Endothelial cell of hepatic sinusoid (primary cell): ENCODE results near the gene ZC3H12C.
"Not testable (repeated sequence)": the region's sequence is repeated elsewhere in the genome, so short reads cannot be mapped to it uniquely, and the experiment has no call there.

Source experiments
- in situ Hi-C: cut with HindIII; loops from 2 replicates; pipeline ENCODE4 v1.10.0; 2017; ENCODE audit warnings: low sequenced_read_pairs

ZC3H12C gene

GRCh38 chr11:110176366-110177085, 83.3 kb downstream of the ZC3H12C start:
- in situ Hi-C loops, result no loop called here

- in situ Hi-C loops, result no loop called here
Observed at GRCh38 chr11:110177086-110177456, 83.9 kb downstream of the ZC3H12C start.

GRCh38 chr11:110179064-110179463, 85.9 kb downstream of the ZC3H12C start:
- in situ Hi-C loops, result no loop called here

GRCh38 chr11:110182886-110183285, 89.7 kb downstream of the ZC3H12C start:
- in situ Hi-C loops, result no loop called here

- in situ Hi-C loops, result no loop called here
Observed at GRCh38 chr11:110184456-110184855, 91.3 kb downstream of the ZC3H12C start.

GRCh38 chr11:110185121-110185591, 92.0 kb downstream of the ZC3H12C start:
- in situ Hi-C loops, result no loop called here

GRCh38 chr11:110185599-110185998, 92.4 kb downstream of the ZC3H12C start:
- in situ Hi-C loops, result no loop called here

GRCh38 chr11:110186456-110186855, 93.3 kb downstream of the ZC3H12C start:
- in situ Hi-C loops, result no loop called here

- in situ Hi-C loops, result no loop called here
Observed at GRCh38 chr11:110186867-110187266, 93.7 kb downstream of the ZC3H12C start.

- in situ Hi-C loops, result no loop called here
Observed at GRCh38 chr11:110187731-110188130, 94.5 kb downstream of the ZC3H12C start.

- in situ Hi-C loops, result no loop called here
Observed at GRCh38 chr11:110190885-110191284, 97.7 kb downstream of the ZC3H12C start.

GRCh38 chr11:110192604-110193282, 99.6 kb downstream of the ZC3H12C start:
- in situ Hi-C loops, result not testable (repeated sequence)

- in situ Hi-C loops, result not testable (repeated sequence)
Observed at GRCh38 chr11:110194211-110194766, 101.1 kb downstream of the ZC3H12C start.

GRCh38 chr11:110196241-110196754, 103.1 kb downstream of the ZC3H12C start:
- in situ Hi-C loops, result loop anchor here (5.0 kb wide), 2 partner anchors 56 to 99 kb away; no protein-coding TSS in a partner anchor

- in situ Hi-C loops, result loop anchor here (5.0 kb wide), 2 partner anchors 55 to 100 kb away; no protein-coding TSS in a partner anchor
Observed at GRCh38 chr11:110196884-110197420, 103.8 kb downstream of the ZC3H12C start.

- in situ Hi-C loops, result loop anchor here (5.0 kb wide), 2 partner anchors 54 to 101 kb away; no protein-coding TSS in a partner anchor
Observed at GRCh38 chr11:110198031-110198729, 105.0 kb downstream of the ZC3H12C start.

GRCh38 chr11:110199184-110199981, 106.2 kb downstream of the ZC3H12C start:
- in situ Hi-C loops, result loop anchor here (5.0 kb wide), 2 partner anchors 53 to 102 kb away; no protein-coding TSS in a partner anchor

- in situ Hi-C loops, result no loop called here
Observed at GRCh38 chr11:110200241-110200640, 107.0 kb downstream of the ZC3H12C start.

- in situ Hi-C loops, result no loop called here
Observed at GRCh38 chr11:110200836-110201235, 107.6 kb downstream of the ZC3H12C start.

GRCh38 chr11:110207123-110207522, 113.9 kb downstream of the ZC3H12C start:
- in situ Hi-C loops, result no loop called here
